Erythroblast (primary cell): ENCODE results near the gene FYN.

Source experiments
- GATA1 ChIP-seq: IDR thresholded peaks from 2 replicates; pipeline ENCODE4 v1.6.1; 2011; ENCODE audit warnings: low read depth, mild to moderate bottlenecking, control low read depth, low read length, moderate library complexity
- POLR2A ChIP-seq: IDR thresholded peaks from 2 replicates; pipeline ENCODE4 v1.6.1; 2011; ENCODE audit warnings: mild to moderate bottlenecking, low read length

DNA sequence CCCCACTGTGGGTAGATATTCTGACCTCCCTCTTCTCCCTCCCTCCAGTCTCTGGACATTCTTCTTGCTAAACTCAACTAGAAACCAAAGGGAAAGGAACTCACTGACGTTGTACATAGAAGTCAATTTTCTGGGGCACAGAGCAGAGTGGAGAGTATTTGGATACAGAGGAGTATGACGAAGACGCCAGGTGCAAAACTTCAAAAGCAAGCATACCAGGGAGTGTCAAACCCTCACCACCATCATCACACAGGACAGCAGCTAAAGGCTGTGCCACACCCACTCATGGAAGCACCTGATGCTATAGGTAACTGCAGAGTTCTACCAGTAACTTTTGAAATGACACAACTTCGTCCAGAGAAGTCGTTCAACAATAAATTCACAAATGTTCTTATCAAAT is 64.8 kb downstream of the FYN start:
- TF ChIP-seq POLR2A (no peak), GATA1 (no peak)
